CD8-positive, alpha-beta memory T cell (primary cell): ENCODE measurements around the gene ADD3. TPM values are rescaled to one million over a fixed set of nuclear protein-coding genes. Genes with fewer than 3 reads are reported as not detected.

Experiments used
- CTCF ChIA-PET: fragments of 350-600 bp; sonication (Branson Sonifier 250); formaldehyde crosslinking; loops from one replicate; lab custom pipeline; 2021; ENCODE audit warnings: antibody characterized with exemption; lab: Charles Lee
- POLR2A ChIA-PET: fragments of 350-600 bp; sonication (Branson Sonifier 250); formaldehyde crosslinking; loops from one replicate; lab custom pipeline; 2021; ENCODE audit warnings: antibody characterized with exemption; lab: Charles Lee
- DNase-seq, 5 donors: peaks; one replicate each; pipeline versions ENCODE4 v3.0.0 to v3.0.0-alpha.2; 2020 to 2022; ENCODE audit warnings: mixed read lengths in 1 of 5
- H3K27ac ChIP-seq: one replicate; pipeline ENCODE4 v1.7.0; 2013; ENCODE audit warnings: low read depth, mild to moderate bottlenecking, low read length, moderate library complexity
- H3K27me3 ChIP-seq: 2 replicates; pipeline ENCODE4 v1.7.0; 2013; ENCODE audit warnings: low read length, mild to moderate bottlenecking; ENCODE audit not compliant: insufficient read depth, poor library complexity, severe bottlenecking
- H3K36me3 ChIP-seq: 2 replicates; pipeline ENCODE4 v1.7.0; 2013; ENCODE audit warnings: mild to moderate bottlenecking, low read length, moderate library complexity; ENCODE audit not compliant: insufficient read depth
- H3K4me1 ChIP-seq: 2 replicates; pipeline ENCODE4 v1.7.0; 2013; ENCODE audit warnings: mild to moderate bottlenecking, low read length, moderate library complexity; ENCODE audit not compliant: insufficient read depth
- H3K4me3 ChIP-seq: 2 replicates; pipeline ENCODE4 v1.7.0; 2013; ENCODE audit warnings: mild to moderate bottlenecking, low read length
- H3K9me3 ChIP-seq: 2 replicates; pipeline ENCODE4 v1.7.0; 2013; ENCODE audit warnings: mild to moderate bottlenecking, low read length
- H3K27ac Mint-ChIP-seq, 8 donors: one replicate each; pipeline ENCODE4 v1.8.0; 2020 to 2021; ENCODE audit warnings: mixed read lengths in 8 of 8, mild to moderate bottlenecking in 6 of 8, inconsistent platforms in 3 of 8, moderate library complexity in 3 of 8
- H3K27me3 Mint-ChIP-seq, 2 donors: one replicate each; pipeline ENCODE4 v1.8.0; 2020 to 2021; ENCODE audit warnings: mixed read lengths in 2 of 2, mild to moderate bottlenecking in 1 of 2, moderate library complexity in 1 of 2
- H3K36me3 Mint-ChIP-seq, 3 donors: one replicate each; pipeline ENCODE4 v1.8.0; 2020 to 2021; ENCODE audit warnings: mixed read lengths in 3 of 3, inconsistent platforms in 1 of 3, mild to moderate bottlenecking in 1 of 3
- H3K4me1 Mint-ChIP-seq, 3 donors: one replicate each; pipeline ENCODE4 v1.8.0; 2020 to 2021; ENCODE audit warnings: mixed read lengths in 3 of 3, inconsistent platforms in 1 of 3, mild to moderate bottlenecking in 1 of 3
- H3K4me3 Mint-ChIP-seq, 7 donors: one replicate each; pipeline ENCODE4 v1.8.0; 2020 to 2021; ENCODE audit warnings: mixed read lengths in 7 of 7, mild to moderate bottlenecking in 6 of 7, moderate library complexity in 4 of 7, inconsistent platforms in 2 of 7
- H3K9me3 Mint-ChIP-seq, 5 donors: one replicate each; pipeline ENCODE4 v1.8.0; 2020 to 2022; ENCODE audit warnings: mixed read lengths in 5 of 5, mild to moderate bottlenecking in 3 of 5, moderate library complexity in 2 of 5, inconsistent platforms in 1 of 5
- polyA plus RNA-seq: library from polyadenylated mRNA; unstranded; fragments of 300-500 nt; fragmentation: Illumina TruSeq; gene quantifications from one replicate; pipeline ENCODE4 v1.2.3, GENCODE V29; 2021
- total RNA-seq, 2 experiments: library from RNA; stranded (reverse); gene quantifications; one replicate each; pipeline ENCODE4 v1.2.3, GENCODE V29; 2021

Gene ADD3
- total and polyA plus RNA-seq, 3 experiments from 2014 or later, result 39.4 to 378 (median 50.3) TPM

DNA sequence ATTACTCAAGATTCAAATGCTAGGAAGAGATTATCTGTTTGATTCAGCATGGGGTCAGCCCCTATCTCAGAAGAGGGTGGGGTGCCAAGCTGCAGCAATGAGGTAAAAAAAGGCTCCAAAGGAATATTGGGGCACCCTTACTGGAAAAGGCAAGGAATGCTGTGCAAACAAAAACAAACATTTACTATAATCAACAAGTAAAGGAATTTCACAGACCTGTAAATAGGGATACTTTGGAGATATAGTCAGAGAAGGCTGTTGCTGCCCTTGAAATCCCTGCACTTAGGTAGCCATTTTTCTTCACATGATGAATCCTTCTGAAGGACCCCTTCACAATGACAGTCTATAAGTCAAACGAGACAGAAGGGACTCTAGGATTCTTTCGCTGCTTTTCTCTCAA, 10.6 kb upstream of the ADD3 start:
- Mint-ChIP-seq H3K4me1 (peaks cover 0 to 3% (median 0%) of the 10 kb centered on the region in 3 donors), H3K4me3 (no peak overlapping the region), H3K27ac (no peak overlapping the region), H3K9me3 (no peaks in the 10 kb centered on the region), H3K27me3 (peaks cover 0 to 2% of the 10 kb centered on the region in 2 donors), H3K36me3 (no peaks in the 10 kb centered on the region)
- ChIA-PET POLR2A (no interaction called here), CTCF (interaction anchor here (1.2 kb wide), 1 partner anchor 18 kb away, joined by 4 read pairs; no protein-coding TSS in a partner anchor)
- Histone ChIP-seq H3K9me3 (no peaks in the 10 kb centered on the region), H3K36me3 (no peaks in the 10 kb centered on the region), H3K4me1 (no peaks in the 10 kb centered on the region), H3K27ac (no peak overlapping the region), H3K4me3 (no peak overlapping the region), H3K27me3 (no peaks in the 10 kb centered on the region)
- no peak for DNase-seq

DNA sequence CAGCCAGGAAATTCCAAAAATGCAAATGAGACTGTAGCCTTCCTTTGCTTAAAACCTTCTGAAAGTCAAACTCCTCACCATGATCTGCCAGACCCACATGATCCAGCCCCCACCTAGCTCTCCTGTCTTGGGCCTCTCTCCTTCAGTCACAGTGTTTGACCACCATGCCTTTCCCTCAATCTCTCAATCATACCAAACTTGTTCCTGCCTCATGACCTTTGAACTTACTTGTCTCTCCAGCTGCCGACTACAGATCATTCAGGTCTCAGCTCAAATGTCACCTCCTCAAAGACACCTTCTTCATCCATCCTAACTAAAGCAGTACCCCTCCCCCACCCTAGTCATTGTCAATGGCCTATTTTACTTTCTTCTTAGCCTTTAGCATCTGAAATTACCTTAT, 9.3 kb upstream of the ADD3 start:
- no peak overlapping the region for H3K4me3 ChIP-seq
- H3K36me3 ChIP-seq, result no peaks in the 10 kb centered on the region
- H3K4me1 ChIP-seq, result no peaks in the 10 kb centered on the region
- no peak overlapping the region for H3K27ac Mint-ChIP-seq
- no peaks in the 10 kb centered on the region for H3K9me3 Mint-ChIP-seq
- H3K4me1 Mint-ChIP-seq, result peaks cover 0 to 3% (median under 1%) of the 10 kb centered on the region in 3 donors
- H3K36me3 Mint-ChIP-seq, result no peaks in the 10 kb centered on the region
- H3K27me3 ChIP-seq, result no peaks in the 10 kb centered on the region
- ChIA-PET CTCF (interaction anchor here (0.7 kb wide), 1 partner anchor 47 kb away, joined by 3 read pairs; no protein-coding TSS in a partner anchor), POLR2A (no interaction called here)
- no peaks in the 10 kb centered on the region for H3K9me3 ChIP-seq
- DNase-seq, result no peak
- no peak overlapping the region for H3K27ac ChIP-seq
- peaks cover 0 to 2% of the 10 kb centered on the region in 2 donors for H3K27me3 Mint-ChIP-seq
- no peak overlapping the region for H3K4me3 Mint-ChIP-seq

DNA sequence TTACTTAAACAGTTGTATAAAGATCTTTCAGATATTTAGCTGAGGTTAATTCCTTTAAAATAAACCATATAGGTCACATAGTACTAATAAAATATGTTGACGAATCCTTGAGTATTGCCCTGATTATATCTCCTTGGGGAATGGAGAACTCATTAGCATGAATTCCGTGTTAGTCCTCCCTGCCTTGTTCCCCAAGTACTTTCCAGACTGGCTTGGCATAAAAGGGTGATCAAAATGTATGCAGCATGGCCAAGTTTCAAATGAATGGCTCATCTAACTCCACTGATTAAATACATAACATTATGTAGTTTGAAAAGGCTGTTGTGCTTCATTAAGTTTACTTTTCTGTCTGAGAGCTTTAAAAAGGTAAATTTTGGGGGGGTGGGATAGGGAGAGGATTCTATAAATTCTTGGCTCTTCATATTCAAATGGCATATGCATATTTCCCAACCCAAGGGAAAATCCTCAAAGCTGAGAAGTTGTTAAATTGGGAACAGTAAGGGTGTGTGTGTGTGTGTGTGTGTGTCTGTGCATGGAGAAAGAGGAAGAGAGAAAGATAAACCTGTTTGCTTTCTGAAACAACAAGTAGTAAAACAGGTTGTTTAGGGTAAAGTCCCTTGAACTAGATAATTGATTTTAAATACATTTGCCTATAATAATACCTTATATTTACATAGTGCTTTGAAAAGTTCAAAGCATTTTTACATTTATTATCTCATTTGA, 4.8 kb upstream of the ADD3 start:
- H3K36me3 Mint-ChIP-seq, result peaks cover 0 to 1% (median 0%) of the 10 kb centered on the region in 3 donors
- Histone ChIP-seq H3K4me1 (peaks cover 6% of the 10 kb centered on the region), H3K27me3 (no peaks in the 10 kb centered on the region), H3K27ac (no peak overlapping the region), H3K4me3 (no peak overlapping the region), H3K36me3 (no peaks in the 10 kb centered on the region), H3K9me3 (no peaks in the 10 kb centered on the region)
- H3K27ac Mint-ChIP-seq, result no peak overlapping the region
- ChIA-PET CTCF (no interaction called here), POLR2A (no interaction called here)
- no peaks in the 10 kb centered on the region for H3K9me3 Mint-ChIP-seq
- H3K4me1 Mint-ChIP-seq, result peaks cover 0 to 3% (median 0%) of the 10 kb centered on the region in 3 donors
- H3K4me3 Mint-ChIP-seq, result peak overlapping the region in 1 of 7 donors; percentile 12
- no peak for DNase-seq
- peaks cover 0 to 2% of the 10 kb centered on the region in 2 donors for H3K27me3 Mint-ChIP-seq

DNA sequence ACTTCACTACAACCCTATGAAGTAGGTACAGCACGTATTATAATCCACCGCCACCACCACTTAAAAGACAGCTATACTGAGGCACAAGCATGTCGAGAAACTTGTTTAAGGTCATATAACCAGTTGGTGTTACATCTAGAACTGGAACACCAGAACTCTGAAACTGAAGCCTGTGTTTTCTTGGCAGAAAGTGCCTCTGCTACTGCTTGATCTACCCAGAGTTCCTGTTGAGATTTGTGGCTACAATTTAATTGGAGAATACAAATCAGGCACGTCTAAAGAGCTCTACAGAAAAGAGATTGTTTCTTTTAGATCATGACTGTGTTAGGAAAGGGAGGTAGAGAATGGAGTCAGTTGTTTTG, 4.3 kb upstream of the ADD3 start:
- Mint-ChIP-seq H3K4me1 (peaks cover 0 to 3% (median 0%) of the 10 kb centered on the region in 3 donors), H3K9me3 (no peaks in the 10 kb centered on the region), H3K4me3 (peak overlapping the region in 1 of 7 donors; percentile 46), H3K27ac (no peak overlapping the region), H3K27me3 (no peaks in the 10 kb centered on the region), H3K36me3 (peaks cover 0 to 2% (median 0%) of the 10 kb centered on the region in 3 donors)
- Histone ChIP-seq H3K27me3 (no peaks in the 10 kb centered on the region), H3K9me3 (no peaks in the 10 kb centered on the region), H3K27ac (no peak overlapping the region), H3K36me3 (no peaks in the 10 kb centered on the region), H3K4me3 (no peak overlapping the region), H3K4me1 (peaks cover 6% of the 10 kb centered on the region)
- no peak for DNase-seq
- POLR2A ChIA-PET, result no interaction called here
- CTCF ChIA-PET, result no interaction called here

DNA sequence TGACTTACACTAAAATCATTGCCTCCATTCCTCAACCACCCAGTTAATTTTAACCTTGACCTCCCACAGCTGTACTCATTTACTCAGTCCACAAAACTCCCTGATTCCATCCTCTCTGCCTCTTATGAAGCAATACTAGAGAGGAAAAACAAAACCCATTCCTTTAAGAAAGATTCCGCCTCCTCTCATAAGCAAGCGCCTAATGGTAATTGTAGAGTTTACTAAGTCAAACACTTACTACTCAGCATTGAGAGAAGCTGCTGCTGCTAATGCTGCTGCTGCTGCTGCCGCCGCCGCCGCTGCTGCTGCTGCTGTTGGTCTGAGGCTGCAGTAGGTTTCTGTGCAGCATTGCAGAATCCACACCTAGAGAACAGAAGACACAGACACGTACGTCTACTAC, 2.1 kb upstream of the ADD3 start:
- no peaks in the 10 kb centered on the region for H3K27me3 Mint-ChIP-seq
- H3K4me1 ChIP-seq, result peaks cover 9% of the 10 kb centered on the region
- ChIA-PET POLR2A (no interaction called here), CTCF (interaction anchor here (1.2 to 2.9 kb wide), 3 partner anchors 14 to 122 kb away, joined by 3 to 12 read pairs (median 3); no protein-coding TSS in a partner anchor)
- no peaks in the 10 kb centered on the region for H3K36me3 ChIP-seq
- H3K4me3 Mint-ChIP-seq, result no peak overlapping the region
- no peak for DNase-seq
- H3K4me3 ChIP-seq, result no peak overlapping the region
- no peak overlapping the region for H3K27ac Mint-ChIP-seq
- no peaks in the 10 kb centered on the region for H3K27me3 ChIP-seq
- no peak overlapping the region for H3K27ac ChIP-seq
- H3K4me1 Mint-ChIP-seq, result peaks cover 20% of the 10 kb centered on the region in 3 donors
- H3K9me3 Mint-ChIP-seq, result no peaks in the 10 kb centered on the region
- no peaks in the 10 kb centered on the region for H3K9me3 ChIP-seq
- H3K36me3 Mint-ChIP-seq, result peaks cover 0 to 9% (median 0%) of the 10 kb centered on the region in 3 donors

DNA sequence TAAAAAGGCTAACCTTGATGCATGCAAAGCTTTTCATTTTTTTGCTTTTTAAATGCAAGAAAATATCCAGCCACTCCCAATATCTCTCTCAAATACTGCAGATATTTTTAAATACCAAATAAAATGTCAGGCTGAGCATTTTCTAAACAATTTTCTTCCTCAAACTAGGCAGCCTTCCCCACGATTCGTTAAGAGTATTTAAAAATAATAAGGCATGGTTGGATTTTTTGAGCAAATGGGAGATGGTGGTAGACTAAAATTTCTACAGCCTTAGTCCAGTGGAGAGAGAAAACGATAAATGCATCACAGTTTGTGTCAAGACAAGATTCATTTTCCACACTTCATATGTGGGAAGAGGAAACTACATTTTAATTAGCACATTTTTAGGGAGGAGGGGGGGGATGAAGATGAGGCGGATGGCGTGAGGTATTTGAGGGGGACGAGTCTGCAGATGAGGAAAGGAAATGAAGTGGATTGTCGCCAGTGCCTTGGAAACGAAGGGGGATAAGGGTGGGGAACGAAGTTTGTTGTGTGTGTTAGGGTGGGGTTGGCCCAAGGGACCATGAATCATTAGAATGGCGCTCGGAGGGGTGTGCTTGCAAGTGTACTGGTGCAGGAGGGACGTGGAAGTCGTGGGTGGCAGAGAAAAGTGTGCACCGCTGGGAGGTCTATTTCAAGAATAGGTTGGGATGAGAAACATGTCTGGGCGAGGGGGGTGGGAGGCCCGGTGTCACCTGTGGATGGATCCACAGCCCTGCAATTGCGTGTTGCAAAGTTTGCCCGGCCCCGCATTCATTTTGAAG, 1.2 kb upstream of the ADD3 start:
- Histone ChIP-seq H3K36me3 (no peaks in the 10 kb centered on the region), H3K4me3 (peak overlapping the region; percentile 51), H3K27me3 (no peaks in the 10 kb centered on the region), H3K9me3 (no peaks in the 10 kb centered on the region), H3K4me1 (peaks cover 18% of the 10 kb centered on the region), H3K27ac (peak overlapping the region; percentile 33)
- Mint-ChIP-seq H3K4me1 (peaks cover 27 to 29% (median 28%) of the 10 kb centered on the region in 3 donors), H3K27me3 (no peaks in the 10 kb centered on the region), H3K9me3 (no peaks in the 10 kb centered on the region), H3K4me3 (no peak overlapping the region), H3K27ac (peak overlapping the region in 1 of 8 donors; percentile 94), H3K36me3 (peaks cover 0 to 9% (median 0%) of the 10 kb centered on the region in 3 donors)
- POLR2A ChIA-PET, result interaction anchor here (2.6 kb wide), 1 partner anchor 70 kb away, joined by 18 read pairs; no protein-coding TSS in a partner anchor
- CTCF ChIA-PET, result interaction anchor here (0.8 to 2.9 kb wide), 7 partner anchors 15 to 219 kb away, joined by 3 to 12 read pairs (median 3); no protein-coding TSS in a partner anchor
- DNase-seq, result no peak

DNA sequence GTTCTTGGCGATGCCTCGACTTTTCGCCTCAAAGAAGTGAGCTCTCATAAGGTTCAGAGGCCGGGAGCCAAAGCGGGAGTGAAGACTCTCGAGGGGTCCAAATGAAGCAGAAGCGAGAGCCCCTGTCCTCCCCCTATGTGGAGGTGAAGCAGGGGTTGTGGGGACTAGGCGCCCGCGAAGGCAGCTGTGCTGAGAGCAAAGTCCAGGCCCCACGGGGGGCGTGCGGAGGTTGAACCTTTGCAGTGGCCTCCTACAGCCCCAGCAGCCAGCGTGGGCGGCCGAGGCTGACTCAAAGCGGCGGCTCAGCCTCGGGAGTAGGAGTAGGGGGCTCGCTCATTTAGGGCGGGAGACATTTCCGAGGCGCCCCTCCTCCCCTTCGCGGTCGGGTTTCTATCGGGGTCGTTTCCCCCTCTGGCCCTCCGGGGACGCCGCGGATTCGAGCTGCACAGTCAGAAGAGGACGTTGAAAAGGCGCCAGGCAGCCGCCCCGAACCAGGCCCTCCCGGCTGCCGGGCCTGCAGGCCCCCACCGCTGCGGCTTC, 553 bp upstream of the ADD3 start:
- Mint-ChIP-seq H3K9me3 (no peaks in the 10 kb centered on the region), H3K27ac (peak overlapping the region in 1 of 8 donors; percentile 94), H3K36me3 (peaks cover 0 to 9% (median 0%) of the 10 kb centered on the region in 3 donors), H3K4me1 (peaks cover 34 to 35% (median 35%) of the 10 kb centered on the region in 3 donors), H3K27me3 (no peaks in the 10 kb centered on the region), H3K4me3 (no peak overlapping the region)
- Histone ChIP-seq H3K36me3 (no peaks in the 10 kb centered on the region), H3K27ac (peak overlapping the region; percentile 33), H3K9me3 (no peaks in the 10 kb centered on the region), H3K4me1 (peaks cover 24% of the 10 kb centered on the region), H3K27me3 (no peaks in the 10 kb centered on the region), H3K4me3 (peak overlapping the region; percentile 51)
- DNase-seq, result peak in 1 of 5 donors; percentile 1
- CTCF ChIA-PET, result interaction anchor here (0.8 to 2.9 kb wide), 7 partner anchors 28 to 218 kb away, joined by 3 to 12 read pairs (median 3); no protein-coding TSS in a partner anchor
- POLR2A ChIA-PET, result interaction anchor here (0.6 to 2.6 kb wide), 8 partner anchors 61 to 203 kb away, joined by 3 to 18 read pairs (median 4); no protein-coding TSS in a partner anchor
